WTC11 (cell line): ENCODE results near the gene ASNSD1. TPM values are rescaled to one million over a fixed set of nuclear protein-coding genes. Genes with fewer than 3 reads are reported as not detected.

Experiments used
- ATAC-seq: fragments of 200-7000 bp; cut with Tn5 transposase; 2 replicates; pipeline ENCODE4 v1.10.0; 2021; ENCODE audit warnings: mild to moderate bottlenecking, moderate library complexity
- CTCF ChIA-PET: fragments of 300-600 bp; sonication (Branson Sonifier 250); formaldehyde crosslinking; loops from one replicate; lab custom pipeline; 2021; ENCODE audit warnings: antibody characterized with exemption; lab: Charles Lee
- POLR2A ChIA-PET: fragments of 350-600 bp; sonication (Branson Sonifier 250); formaldehyde crosslinking; loops from one replicate; lab custom pipeline; 2021; ENCODE audit warnings: antibody characterized with exemption; lab: Charles Lee
- DNase-seq: peaks from one replicate; pipeline ENCODE4 v3.0.0; 2021; ENCODE audit warnings: low spot score
- H3K27ac Mint-ChIP-seq: 2 replicates; pipeline ENCODE4 v1.8.0; 2021; ENCODE audit warnings: mixed read lengths
- H3K27me3 Mint-ChIP-seq: 2 replicates; pipeline ENCODE4 v1.8.0; 2021; ENCODE audit warnings: low read depth, mild to moderate bottlenecking, moderate library complexity, mixed read lengths
- H3K36me3 Mint-ChIP-seq: 2 replicates; pipeline ENCODE4 v1.8.0; 2021; ENCODE audit warnings: mixed read lengths
- H3K4me1 Mint-ChIP-seq: 2 replicates; pipeline ENCODE4 v1.8.0; 2022; ENCODE audit warnings: mixed read lengths
- H3K4me3 Mint-ChIP-seq: 2 replicates; pipeline ENCODE4 v1.8.0; 2021; ENCODE audit warnings: mild to moderate bottlenecking, moderate library complexity, mixed read lengths
- H3K9me3 Mint-ChIP-seq: 2 replicates; pipeline ENCODE4 v1.8.0; 2021; ENCODE audit warnings: mixed read lengths
- CREM ChIP-seq: sonication (generic); formaldehyde crosslinking; IDR thresholded peaks from 2 replicates; pipeline ENCODE4 v1.8.1; 2022; ENCODE audit warnings: mild to moderate bottlenecking, missing genetic modification reagents, moderate library complexity
- GRHL2 ChIP-seq: fragments of 250-450 bp; sonication (Bioruptor Pico); IDR thresholded peaks from 2 replicates; pipeline ENCODE4 v1.8.0; 2022; ENCODE audit warnings: mild to moderate bottlenecking, moderate library complexity; ENCODE audit not compliant: insufficient replicate concordance, severe bottlenecking
- MXD4 ChIP-seq: fragments of 250-450 bp; sonication (Bioruptor Pico); IDR thresholded peaks from 2 replicates; pipeline ENCODE4 v1.8.0; 2021; ENCODE audit warnings: mild to moderate bottlenecking, moderate library complexity, borderline replicate concordance
- NFYB ChIP-seq: sonication (generic); formaldehyde crosslinking; conservative IDR thresholded peaks from 2 replicates; pipeline ENCODE4 v1.8.0; 2022; ENCODE audit warnings: low read depth, missing genetic modification reagents
- RELA ChIP-seq: sonication (generic); formaldehyde crosslinking; IDR thresholded peaks from 2 replicates; pipeline ENCODE4 v1.8.1; 2022; ENCODE audit warnings: missing genetic modification reagents, mild to moderate bottlenecking, borderline replicate concordance
- ZBTB21 ChIP-seq: sonication (generic); formaldehyde crosslinking; IDR thresholded peaks from 2 replicates; pipeline ENCODE4 v1.8.1; 2023; ENCODE audit warnings: mild to moderate bottlenecking, missing genetic modification reagents, borderline replicate concordance
- ZNF121 ChIP-seq: sonication (generic); formaldehyde crosslinking; IDR thresholded peaks from 2 replicates; pipeline ENCODE4 v1.8.0; 2023; ENCODE audit warnings: missing genetic modification reagents
- ZNF232 ChIP-seq: sonication (generic); formaldehyde crosslinking; IDR thresholded peaks from 2 replicates; pipeline ENCODE4 v1.8.0; 2022; ENCODE audit warnings: mild to moderate bottlenecking, missing genetic modification reagents
- ZNF671 ChIP-seq: fragments of 250-450 bp; sonication (Bioruptor Pico); IDR thresholded peaks from 2 replicates; pipeline ENCODE4 v1.8.0; 2021; ENCODE audit warnings: mild to moderate bottlenecking
- total RNA-seq: library from RNA; stranded (reverse); gene quantifications from 3 replicates; pipeline ENCODE4 v1.2.3, GENCODE V29; 2021
- TF ChIP-seq, protein P1 (sequence below): sonication (generic); formaldehyde crosslinking; conservative IDR thresholded peaks from 2 replicates; pipeline ENCODE4 v1.8.1; 2022; ENCODE audit warnings: mild to moderate bottlenecking, missing genetic modification reagents
- TF ChIP-seq, protein P2 (sequence below): sonication (generic); formaldehyde crosslinking; IDR thresholded peaks from 2 replicates; pipeline ENCODE4 v1.8.1; 2023; ENCODE audit warnings: mild to moderate bottlenecking, missing genetic modification reagents, borderline replicate concordance
- TF ChIP-seq, protein P3 (sequence below): sonication (generic); formaldehyde crosslinking; IDR thresholded peaks from 2 replicates; pipeline ENCODE4 v1.8.1; 2022; ENCODE audit warnings: mild to moderate bottlenecking, missing genetic modification reagents, moderate library complexity, borderline replicate concordance
- TF ChIP-seq, protein P4 (sequence below): sonication (generic); formaldehyde crosslinking; conservative IDR thresholded peaks from 2 replicates; pipeline ENCODE4 v1.8.1; 2023; ENCODE audit warnings: mild to moderate bottlenecking, low read depth, missing genetic modification reagents, moderate library complexity
- TF ChIP-seq, protein P5 (sequence below): sonication (generic); formaldehyde crosslinking; IDR thresholded peaks from 2 replicates; pipeline ENCODE4 v1.8.0; 2023; ENCODE audit warnings: missing genetic modification reagents
- TF ChIP-seq, protein P6 (sequence below): fragments of 250-450 bp; sonication (Bioruptor Pico); IDR thresholded peaks from 2 replicates; pipeline ENCODE4 v1.8.0; 2021; ENCODE audit warnings: mild to moderate bottlenecking
- TF ChIP-seq, protein P7 (sequence below): sonication (generic); formaldehyde crosslinking; IDR thresholded peaks from 2 replicates; pipeline ENCODE4 v1.8.1; 2023; ENCODE audit warnings: mild to moderate bottlenecking, missing genetic modification reagents
- TF ChIP-seq, protein P8 (sequence below): fragments of 250-450 bp; sonication (Bioruptor Pico); conservative IDR thresholded peaks from 2 replicates; pipeline ENCODE4 v1.9.0; 2021; ENCODE audit warnings: mild to moderate bottlenecking
- TF ChIP-seq, protein P9 (sequence below): sonication (generic); formaldehyde crosslinking; IDR thresholded peaks from 2 replicates; pipeline ENCODE4 v1.8.1; 2023; ENCODE audit warnings: mild to moderate bottlenecking, missing genetic modification reagents, moderate library complexity
- TF ChIP-seq, protein P10 (sequence below): fragments of 250-450 bp; sonication (Bioruptor Pico); IDR thresholded peaks from 2 replicates; pipeline ENCODE4 v1.9.0; 2021; ENCODE audit warnings: mild to moderate bottlenecking

ASNSD1 gene
- total RNA-seq, 1 experiment from 2014 or later, result 30.5 TPM

DNA sequence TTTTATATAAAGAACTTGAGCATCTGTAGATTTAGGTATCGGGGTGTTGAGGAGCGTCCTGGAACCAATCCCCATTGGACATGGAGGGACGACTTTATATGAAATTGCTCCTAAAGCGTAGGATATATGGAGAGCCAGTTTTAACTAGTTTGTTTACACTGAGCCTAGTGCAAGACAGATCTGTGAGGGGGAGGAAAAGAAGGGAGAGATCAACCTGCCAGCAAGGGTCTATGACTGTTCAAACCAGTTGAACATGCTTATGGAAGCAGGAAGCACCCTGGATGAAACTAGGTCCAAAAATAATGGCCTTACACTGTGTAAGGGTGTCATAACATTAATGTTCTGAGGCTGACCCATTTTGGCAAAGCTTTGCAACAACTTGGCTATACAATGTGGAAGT, 46.7 kb upstream of the ASNSD1 start (continued):
- TF ChIP-seq, protein P1, sequence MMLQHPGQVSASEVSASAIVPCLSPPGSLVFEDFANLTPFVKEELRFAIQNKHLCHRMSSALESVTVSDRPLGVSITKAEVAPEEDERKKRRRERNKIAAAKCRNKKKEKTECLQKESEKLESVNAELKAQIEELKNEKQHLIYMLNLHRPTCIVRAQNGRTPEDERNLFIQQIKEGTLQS, result no peak
- TF ChIP-seq, protein P2, sequence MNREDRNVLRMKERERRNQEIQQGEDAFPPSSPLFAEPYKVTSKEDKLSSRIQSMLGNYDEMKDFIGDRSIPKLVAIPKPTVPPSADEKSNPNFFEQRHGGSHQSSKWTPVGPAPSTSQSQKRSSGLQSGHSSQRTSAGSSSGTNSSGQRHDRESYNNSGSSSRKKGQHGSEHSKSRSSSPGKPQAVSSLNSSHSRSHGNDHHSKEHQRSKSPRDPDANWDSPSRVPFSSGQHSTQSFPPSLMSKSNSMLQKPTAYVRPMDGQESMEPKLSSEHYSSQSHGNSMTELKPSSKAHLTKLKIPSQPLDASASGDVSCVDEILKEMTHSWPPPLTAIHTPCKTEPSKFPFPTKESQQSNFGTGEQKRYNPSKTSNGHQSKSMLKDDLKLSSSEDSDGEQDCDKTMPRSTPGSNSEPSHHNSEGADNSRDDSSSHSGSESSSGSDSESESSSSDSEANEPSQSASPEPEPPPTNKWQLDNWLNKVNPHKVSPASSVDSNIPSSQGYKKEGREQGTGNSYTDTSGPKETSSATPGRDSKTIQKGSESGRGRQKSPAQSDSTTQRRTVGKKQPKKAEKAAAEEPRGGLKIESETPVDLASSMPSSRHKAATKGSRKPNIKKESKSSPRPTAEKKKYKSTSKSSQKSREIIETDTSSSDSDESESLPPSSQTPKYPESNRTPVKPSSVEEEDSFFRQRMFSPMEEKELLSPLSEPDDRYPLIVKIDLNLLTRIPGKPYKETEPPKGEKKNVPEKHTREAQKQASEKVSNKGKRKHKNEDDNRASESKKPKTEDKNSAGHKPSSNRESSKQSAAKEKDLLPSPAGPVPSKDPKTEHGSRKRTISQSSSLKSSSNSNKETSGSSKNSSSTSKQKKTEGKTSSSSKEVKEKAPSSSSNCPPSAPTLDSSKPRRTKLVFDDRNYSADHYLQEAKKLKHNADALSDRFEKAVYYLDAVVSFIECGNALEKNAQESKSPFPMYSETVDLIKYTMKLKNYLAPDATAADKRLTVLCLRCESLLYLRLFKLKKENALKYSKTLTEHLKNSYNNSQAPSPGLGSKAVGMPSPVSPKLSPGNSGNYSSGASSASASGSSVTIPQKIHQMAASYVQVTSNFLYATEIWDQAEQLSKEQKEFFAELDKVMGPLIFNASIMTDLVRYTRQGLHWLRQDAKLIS, result no peak
- TF ChIP-seq, protein P3, sequence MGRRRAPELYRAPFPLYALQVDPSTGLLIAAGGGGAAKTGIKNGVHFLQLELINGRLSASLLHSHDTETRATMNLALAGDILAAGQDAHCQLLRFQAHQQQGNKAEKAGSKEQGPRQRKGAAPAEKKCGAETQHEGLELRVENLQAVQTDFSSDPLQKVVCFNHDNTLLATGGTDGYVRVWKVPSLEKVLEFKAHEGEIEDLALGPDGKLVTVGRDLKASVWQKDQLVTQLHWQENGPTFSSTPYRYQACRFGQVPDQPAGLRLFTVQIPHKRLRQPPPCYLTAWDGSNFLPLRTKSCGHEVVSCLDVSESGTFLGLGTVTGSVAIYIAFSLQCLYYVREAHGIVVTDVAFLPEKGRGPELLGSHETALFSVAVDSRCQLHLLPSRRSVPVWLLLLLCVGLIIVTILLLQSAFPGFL (CRISPR knock-in tag), result no peak
- TF ChIP-seq, protein P4, sequence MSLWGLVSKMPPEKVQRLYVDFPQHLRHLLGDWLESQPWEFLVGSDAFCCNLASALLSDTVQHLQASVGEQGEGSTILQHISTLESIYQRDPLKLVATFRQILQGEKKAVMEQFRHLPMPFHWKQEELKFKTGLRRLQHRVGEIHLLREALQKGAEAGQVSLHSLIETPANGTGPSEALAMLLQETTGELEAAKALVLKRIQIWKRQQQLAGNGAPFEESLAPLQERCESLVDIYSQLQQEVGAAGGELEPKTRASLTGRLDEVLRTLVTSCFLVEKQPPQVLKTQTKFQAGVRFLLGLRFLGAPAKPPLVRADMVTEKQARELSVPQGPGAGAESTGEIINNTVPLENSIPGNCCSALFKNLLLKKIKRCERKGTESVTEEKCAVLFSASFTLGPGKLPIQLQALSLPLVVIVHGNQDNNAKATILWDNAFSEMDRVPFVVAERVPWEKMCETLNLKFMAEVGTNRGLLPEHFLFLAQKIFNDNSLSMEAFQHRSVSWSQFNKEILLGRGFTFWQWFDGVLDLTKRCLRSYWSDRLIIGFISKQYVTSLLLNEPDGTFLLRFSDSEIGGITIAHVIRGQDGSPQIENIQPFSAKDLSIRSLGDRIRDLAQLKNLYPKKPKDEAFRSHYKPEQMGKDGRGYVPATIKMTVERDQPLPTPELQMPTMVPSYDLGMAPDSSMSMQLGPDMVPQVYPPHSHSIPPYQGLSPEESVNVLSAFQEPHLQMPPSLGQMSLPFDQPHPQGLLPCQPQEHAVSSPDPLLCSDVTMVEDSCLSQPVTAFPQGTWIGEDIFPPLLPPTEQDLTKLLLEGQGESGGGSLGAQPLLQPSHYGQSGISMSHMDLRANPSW (CRISPR knock-in tag), result no peak
- TF ChIP-seq, protein P5, sequence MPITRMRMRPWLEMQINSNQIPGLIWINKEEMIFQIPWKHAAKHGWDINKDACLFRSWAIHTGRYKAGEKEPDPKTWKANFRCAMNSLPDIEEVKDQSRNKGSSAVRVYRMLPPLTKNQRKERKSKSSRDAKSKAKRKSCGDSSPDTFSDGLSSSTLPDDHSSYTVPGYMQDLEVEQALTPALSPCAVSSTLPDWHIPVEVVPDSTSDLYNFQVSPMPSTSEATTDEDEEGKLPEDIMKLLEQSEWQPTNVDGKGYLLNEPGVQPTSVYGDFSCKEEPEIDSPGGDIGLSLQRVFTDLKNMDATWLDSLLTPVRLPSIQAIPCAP (CRISPR knock-in tag), result no peak
- TF ChIP-seq, protein P6, sequence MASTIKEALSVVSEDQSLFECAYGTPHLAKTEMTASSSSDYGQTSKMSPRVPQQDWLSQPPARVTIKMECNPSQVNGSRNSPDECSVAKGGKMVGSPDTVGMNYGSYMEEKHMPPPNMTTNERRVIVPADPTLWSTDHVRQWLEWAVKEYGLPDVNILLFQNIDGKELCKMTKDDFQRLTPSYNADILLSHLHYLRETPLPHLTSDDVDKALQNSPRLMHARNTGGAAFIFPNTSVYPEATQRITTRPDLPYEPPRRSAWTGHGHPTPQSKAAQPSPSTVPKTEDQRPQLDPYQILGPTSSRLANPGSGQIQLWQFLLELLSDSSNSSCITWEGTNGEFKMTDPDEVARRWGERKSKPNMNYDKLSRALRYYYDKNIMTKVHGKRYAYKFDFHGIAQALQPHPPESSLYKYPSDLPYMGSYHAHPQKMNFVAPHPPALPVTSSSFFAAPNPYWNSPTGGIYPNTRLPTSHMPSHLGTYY (CRISPR knock-in tag), result no peak

DNA sequence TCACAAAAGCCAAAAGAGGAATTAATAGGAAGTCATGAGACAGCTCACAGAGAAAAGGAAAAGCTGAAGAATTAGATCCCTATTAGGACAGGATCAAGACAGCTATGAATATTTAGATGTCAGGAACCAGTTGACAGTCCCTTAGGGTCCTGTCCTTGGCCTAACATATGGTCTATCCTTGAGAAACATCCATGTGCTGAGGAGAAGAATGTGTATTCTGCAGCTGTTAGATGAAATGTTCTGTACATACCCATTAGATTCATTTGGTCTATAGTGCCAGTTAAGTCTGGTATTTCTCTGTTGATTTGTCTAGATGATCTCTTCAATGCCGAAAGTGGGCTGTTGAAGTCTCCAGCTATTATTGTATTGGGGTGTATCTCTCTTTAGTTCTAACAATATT, 43.1 kb upstream of the ASNSD1 start:
- Mint-ChIP-seq H3K4me1 (peaks cover 1% of the 10 kb centered on the region; the same call in 1 of the 2 replicates), H3K9me3 (no peaks in the 10 kb centered on the region), H3K4me3 (no peak overlapping the region), H3K36me3 (no peaks in the 10 kb centered on the region), H3K27ac (no peak overlapping the region), H3K27me3 (no peaks in the 10 kb centered on the region)
- ChIA-PET CTCF (interaction anchor here (0.5 kb wide), 1 partner anchor 145 kb away, joined by 3 read pairs; the partner anchor contains the start of gene OSGEPL1), POLR2A (no interaction called here)
- TF ChIP-seq, protein P7, sequence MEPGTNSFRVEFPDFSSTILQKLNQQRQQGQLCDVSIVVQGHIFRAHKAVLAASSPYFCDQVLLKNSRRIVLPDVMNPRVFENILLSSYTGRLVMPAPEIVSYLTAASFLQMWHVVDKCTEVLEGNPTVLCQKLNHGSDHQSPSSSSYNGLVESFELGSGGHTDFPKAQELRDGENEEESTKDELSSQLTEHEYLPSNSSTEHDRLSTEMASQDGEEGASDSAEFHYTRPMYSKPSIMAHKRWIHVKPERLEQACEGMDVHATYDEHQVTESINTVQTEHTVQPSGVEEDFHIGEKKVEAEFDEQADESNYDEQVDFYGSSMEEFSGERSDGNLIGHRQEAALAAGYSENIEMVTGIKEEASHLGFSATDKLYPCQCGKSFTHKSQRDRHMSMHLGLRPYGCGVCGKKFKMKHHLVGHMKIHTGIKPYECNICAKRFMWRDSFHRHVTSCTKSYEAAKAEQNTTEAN (CRISPR knock-in tag), result no peak
- TF ChIP-seq ZBTB21 (CRISPR knock-in tag) (no peak), RELA (CRISPR knock-in tag) (no peak), NFYB (CRISPR knock-in tag) (no peak), GRHL2 (CRISPR knock-in tag) (no peak), ZNF671 (no peak), ZNF232 (no peak), ZNF121 (CRISPR knock-in tag) (no peak), MXD4 (CRISPR knock-in tag) (no peak), CREM (CRISPR knock-in tag) (no peak)
- TF ChIP-seq, protein P8, sequence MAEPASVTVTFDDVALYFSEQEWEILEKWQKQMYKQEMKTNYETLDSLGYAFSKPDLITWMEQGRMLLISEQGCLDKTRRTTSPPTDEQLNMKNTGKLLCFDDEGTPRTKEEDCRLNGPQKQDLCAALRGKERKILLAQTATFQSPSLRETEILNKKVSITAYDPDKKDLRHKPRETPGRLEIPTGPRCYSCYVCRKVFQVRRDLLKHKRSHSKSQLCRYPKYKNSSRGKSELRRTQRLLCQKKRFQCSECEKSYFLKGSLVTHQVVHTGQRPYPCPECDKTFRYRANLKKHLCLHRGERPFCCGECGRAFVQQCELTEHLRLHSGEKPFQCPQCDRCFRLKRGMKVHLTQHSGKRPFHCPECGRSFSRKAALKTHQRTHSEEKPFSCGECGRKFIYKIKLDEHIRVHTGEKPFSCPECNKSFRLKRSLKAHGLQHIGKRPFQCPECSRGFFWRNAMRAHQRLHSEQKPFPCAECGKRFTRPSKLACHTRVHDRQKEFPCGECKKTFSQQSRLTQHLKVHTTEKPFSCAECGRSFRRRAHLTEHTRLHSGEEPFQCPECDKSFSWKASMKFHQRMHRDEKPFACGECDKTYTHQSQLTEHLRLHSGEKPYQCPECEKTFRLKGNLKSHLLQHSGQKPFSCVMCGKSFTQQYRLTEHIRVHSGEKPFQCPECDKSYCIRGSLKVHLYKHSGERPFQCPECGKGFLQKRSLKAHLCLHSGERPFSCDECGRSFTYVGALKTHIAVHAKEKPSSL (CRISPR knock-in tag), result no peak
- TF ChIP-seq, protein P9, sequence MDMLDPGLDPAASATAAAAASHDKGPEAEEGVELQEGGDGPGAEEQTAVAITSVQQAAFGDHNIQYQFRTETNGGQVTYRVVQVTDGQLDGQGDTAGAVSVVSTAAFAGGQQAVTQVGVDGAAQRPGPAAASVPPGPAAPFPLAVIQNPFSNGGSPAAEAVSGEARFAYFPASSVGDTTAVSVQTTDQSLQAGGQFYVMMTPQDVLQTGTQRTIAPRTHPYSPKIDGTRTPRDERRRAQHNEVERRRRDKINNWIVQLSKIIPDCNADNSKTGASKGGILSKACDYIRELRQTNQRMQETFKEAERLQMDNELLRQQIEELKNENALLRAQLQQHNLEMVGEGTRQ (CRISPR knock-in tag), result no peak
- TF ChIP-seq, protein P10, sequence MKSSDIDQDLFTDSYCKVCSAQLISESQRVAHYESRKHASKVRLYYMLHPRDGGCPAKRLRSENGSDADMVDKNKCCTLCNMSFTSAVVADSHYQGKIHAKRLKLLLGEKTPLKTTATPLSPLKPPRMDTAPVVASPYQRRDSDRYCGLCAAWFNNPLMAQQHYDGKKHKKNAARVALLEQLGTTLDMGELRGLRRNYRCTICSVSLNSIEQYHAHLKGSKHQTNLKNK (CRISPR knock-in tag), result no peak
- ATAC-seq (no peak), DNase-seq (no peak)
